ENCODE results near the gene URAD. TPM values are rescaled to one million over a fixed set of nuclear protein-coding genes. Genes with fewer than 3 reads are reported as not detected.

Gene URAD
- total and polyA plus RNA-seq, 3 donors from 2014 or later = 0.87 to 1.6 TPM; not detected in 1

DNA sequence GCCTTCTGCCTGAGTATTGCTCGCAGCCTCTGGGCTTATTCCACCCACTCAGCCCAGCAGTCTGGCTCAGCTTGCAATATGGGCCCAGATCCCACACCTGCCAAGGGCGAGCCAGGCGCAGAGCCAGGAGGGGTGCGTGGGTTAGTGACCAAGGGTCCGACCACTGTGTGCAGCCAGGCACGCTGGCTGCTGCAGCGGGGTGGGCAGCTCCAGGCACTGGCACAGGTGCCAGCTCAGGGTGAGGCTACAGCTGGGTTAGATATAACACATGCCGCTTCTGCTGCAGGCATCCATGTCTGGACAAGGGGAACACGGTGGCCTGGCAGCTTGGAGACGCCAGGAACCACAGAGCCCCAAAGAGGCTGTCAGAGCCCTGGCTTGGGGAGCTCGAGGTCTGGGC is 12.6 kb upstream of the URAD start:
- Histone ChIP-seq H3K27ac (no peak overlapping the region), H3K4me1 (no peaks in the 10 kb centered on the region), H3K9me3 (no peaks in the 10 kb centered on the region), H3K36me3 (ENCODE audit: low read depth, missing control alignments) (no peaks in the 10 kb centered on the region), H3K4me3 (no peak overlapping the region), H3K27me3 (no peaks in the 10 kb centered on the region)
- WGBS, 2 donors = 77% methylated on average over 6 to 11 of the region's 11 CpGs
- intact Hi-C loops (cut with DNase I; ENCODE audit: low total_unique reads) = no loop called here
- no peak for DNase-seq
- TF ChIP-seq, protein P1, sequence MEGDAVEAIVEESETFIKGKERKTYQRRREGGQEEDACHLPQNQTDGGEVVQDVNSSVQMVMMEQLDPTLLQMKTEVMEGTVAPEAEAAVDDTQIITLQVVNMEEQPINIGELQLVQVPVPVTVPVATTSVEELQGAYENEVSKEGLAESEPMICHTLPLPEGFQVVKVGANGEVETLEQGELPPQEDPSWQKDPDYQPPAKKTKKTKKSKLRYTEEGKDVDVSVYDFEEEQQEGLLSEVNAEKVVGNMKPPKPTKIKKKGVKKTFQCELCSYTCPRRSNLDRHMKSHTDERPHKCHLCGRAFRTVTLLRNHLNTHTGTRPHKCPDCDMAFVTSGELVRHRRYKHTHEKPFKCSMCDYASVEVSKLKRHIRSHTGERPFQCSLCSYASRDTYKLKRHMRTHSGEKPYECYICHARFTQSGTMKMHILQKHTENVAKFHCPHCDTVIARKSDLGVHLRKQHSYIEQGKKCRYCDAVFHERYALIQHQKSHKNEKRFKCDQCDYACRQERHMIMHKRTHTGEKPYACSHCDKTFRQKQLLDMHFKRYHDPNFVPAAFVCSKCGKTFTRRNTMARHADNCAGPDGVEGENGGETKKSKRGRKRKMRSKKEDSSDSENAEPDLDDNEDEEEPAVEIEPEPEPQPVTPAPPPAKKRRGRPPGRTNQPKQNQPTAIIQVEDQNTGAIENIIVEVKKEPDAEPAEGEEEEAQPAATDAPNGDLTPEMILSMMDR (IDR thresholded peaks at IDR 0.05) = no peak
- no peak for TF ChIP-seq POLR2A (IDR thresholded peaks at IDR 0.05)

DNA sequence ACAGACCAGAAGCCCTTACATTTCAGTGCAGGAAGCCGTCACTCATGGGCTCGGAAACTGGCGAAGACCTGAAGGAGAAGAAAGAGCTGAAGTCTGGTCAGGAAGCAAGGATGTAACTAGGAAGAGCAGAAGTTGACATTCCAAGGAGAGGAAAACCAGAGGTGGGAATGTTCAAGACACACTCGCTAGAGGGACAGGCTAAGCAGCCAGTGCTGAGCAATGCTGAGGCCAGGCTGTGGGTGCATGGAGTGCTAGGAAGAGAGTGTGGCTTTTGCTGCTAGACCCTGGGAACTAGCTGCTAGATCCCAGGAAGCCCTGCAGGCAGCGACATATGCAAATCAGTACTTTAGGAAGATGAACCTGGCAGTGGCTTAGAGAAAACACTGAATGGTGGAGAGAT is 12.1 kb upstream of the URAD start:
- 54 to 57% methylated on average over 5 of the region's 5 CpGs for WGBS, 2 donors
- no peak overlapping the region for H3K27ac ChIP-seq
- intact Hi-C loops (cut with DNase I; ENCODE audit: low total_unique reads) = no loop called here
- TF ChIP-seq, protein P1 (IDR thresholded peaks at IDR 0.05) = no peak
- TF ChIP-seq POLR2A (IDR thresholded peaks at IDR 0.05) = no peak
- no peaks in the 10 kb centered on the region for H3K9me3 ChIP-seq
- H3K36me3 ChIP-seq (ENCODE audit: low read depth, missing control alignments) = no peaks in the 10 kb centered on the region
- H3K4me3 ChIP-seq = no peak overlapping the region
- DNase-seq = no peak
- H3K27me3 ChIP-seq = no peaks in the 10 kb centered on the region
- H3K4me1 ChIP-seq = no peaks in the 10 kb centered on the region

DNA sequence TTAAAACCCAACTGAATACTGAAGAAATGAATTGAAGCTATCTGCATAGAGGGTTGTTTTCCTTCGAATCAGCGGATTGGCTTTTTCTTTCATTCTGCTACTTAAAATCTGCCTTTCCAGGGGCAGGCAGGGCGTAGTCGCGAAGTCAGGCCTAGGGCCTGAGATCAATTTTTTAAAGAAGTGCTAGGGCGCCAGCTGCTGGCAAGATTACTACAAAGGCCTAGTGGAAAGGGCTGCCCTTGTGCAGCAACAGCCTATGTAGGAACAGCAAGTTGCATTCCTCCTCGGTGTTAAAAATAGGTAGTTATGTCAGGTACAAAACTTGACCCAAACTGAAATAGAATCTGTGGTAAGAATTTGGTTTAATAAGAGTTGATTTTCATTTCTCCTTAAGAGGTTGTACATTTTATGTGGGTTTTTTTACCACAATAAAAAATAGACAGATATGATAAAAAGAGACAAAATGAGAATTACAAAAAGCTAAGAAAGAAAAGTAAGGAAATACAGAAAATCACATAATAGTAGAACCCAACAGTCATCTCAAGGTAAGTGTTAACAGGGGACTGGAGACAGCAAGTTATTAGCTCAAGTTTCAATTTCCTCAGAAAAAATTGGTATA is 9.5 kb upstream of the URAD start:
- Histone ChIP-seq H3K27ac (no peak overlapping the region), H3K4me3 (no peak overlapping the region), H3K9me3 (no peaks in the 10 kb centered on the region), H3K4me1 (no peaks in the 10 kb centered on the region), H3K36me3 (ENCODE audit: low read depth, missing control alignments) (no peaks in the 10 kb centered on the region), H3K27me3 (no peaks in the 10 kb centered on the region)
- TF ChIP-seq, protein P1 (IDR thresholded peaks at IDR 0.05) = no peak
- TF ChIP-seq POLR2A (IDR thresholded peaks at IDR 0.05) = no peak
- intact Hi-C loops (cut with DNase I; ENCODE audit: low total_unique reads) = no loop called here
- DNase-seq = peak; percentile 68
- WGBS, 2 donors = 57 to 74% methylated on average over 7 of the region's 7 CpGs

DNA sequence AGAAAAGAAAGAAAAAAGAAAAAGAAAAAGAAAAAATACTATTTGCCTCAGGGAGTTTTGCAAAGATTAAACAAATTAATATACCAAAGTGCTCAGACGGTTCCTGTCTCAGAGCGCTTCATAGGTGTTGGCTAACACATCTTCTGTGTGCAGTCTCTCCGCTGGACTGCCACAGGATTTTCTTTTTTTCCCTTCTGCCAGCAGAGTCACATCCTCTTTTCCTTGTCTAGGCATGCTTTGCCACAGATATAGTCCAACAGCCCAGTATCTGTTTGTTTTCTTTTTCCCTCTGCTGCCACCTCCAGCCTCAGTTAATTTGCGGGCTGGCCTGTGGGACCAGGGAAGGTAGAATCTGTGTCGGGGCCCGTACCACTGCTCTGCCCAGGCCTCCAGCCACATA is 3.4 kb upstream of the URAD start:
- no peaks in the 10 kb centered on the region for H3K27me3 ChIP-seq
- intact Hi-C loops (cut with DNase I; ENCODE audit: low total_unique reads) = no loop called here
- H3K4me1 ChIP-seq = no peaks in the 10 kb centered on the region
- no peak for TF ChIP-seq POLR2A (IDR thresholded peaks at IDR 0.05)
- TF ChIP-seq, protein P1 (IDR thresholded peaks at IDR 0.05) = no peak
- H3K4me3 ChIP-seq = no peak overlapping the region
- 76 to 88% methylated on average over 5 to 6 of the region's 6 CpGs for WGBS, 2 donors
- no peaks in the 10 kb centered on the region for H3K9me3 ChIP-seq
- no peak for DNase-seq
- no peak overlapping the region for H3K27ac ChIP-seq
- H3K36me3 ChIP-seq (ENCODE audit: low read depth, missing control alignments) = no peaks in the 10 kb centered on the region

DNA sequence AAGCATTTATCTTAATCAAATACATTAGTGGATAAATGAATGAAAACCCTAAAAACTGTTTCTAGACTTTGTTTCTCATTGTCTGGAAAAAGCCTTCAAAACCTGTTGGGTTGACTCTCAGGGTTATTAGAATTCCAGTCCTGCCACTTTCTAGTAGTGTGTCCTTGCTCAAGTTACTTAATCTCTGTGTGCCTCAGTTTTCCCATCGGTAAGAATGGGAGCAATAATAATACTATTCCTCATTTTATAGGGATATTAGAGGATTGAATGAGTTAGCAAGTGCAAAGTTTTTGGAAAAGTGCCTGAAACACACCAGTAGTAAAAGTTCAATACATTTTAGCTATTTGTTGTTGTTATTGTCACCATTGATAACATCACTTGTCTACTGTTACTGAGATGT is 2.9 kb downstream of the URAD start:
- Histone ChIP-seq H3K4me1 (no peaks in the 10 kb centered on the region), H3K36me3 (ENCODE audit: low read depth, missing control alignments) (no peaks in the 10 kb centered on the region), H3K9me3 (no peaks in the 10 kb centered on the region), H3K27ac (no peak overlapping the region), H3K4me3 (no peak overlapping the region), H3K27me3 (no peaks in the 10 kb centered on the region)
- intact Hi-C loops (cut with DNase I; ENCODE audit: low total_unique reads) = loop anchor here (10.0 kb wide), 1 partner anchor 621 kb away; no protein-coding TSS in a partner anchor
- WGBS, 2 donors = 92 to 95% methylated on average over 1 of the region's 1 CpG
- DNase-seq = no peak
- no peak for TF ChIP-seq POLR2A (IDR thresholded peaks at IDR 0.05)
- TF ChIP-seq, protein P1 (IDR thresholded peaks at IDR 0.05) = no peak
